ENCODE measurements around the gene RSPRY1. TPM values are rescaled to one million over a fixed set of nuclear protein-coding genes. Genes with fewer than 3 reads are reported as not detected.

Gene RSPRY1
- total RNA-seq, 6 experiments from 2014 or later, result 18.0 to 26.1 (median 22.9) TPM

DNA sequence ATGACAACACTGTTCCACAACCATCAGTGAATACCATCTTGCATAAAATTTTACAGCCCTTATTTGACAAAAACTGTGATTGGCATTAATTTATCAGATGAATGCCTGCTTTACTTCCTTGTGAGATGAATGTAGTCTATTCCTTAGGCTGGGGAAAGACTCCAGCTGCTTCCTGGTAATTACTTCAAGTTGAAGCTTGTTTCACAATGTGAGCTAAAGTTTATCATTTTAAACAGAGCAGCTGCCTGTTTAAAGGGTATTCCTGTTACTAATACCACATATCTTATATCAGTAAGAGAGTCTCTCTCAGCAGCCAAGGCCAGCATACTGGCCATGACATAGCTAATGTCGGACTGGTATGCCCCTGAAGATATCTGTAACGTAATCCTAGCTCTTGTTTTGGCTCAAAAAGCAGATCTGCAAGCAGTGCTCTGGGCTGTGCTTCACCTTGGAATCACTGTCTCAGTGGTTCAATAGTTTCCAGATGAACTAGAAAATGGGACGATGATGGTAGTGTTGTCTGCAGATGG lies 45.8 kb downstream of the RSPRY1 start:
- Histone ChIP-seq H3K36me3 (peaks cover 5 to 82% (median 35%) of the 10 kb centered on the region in 4 donors), H3K27me3 (no peaks in the 10 kb centered on the region), H3K27ac (no peak overlapping the region), H3K9me3 (no peaks in the 10 kb centered on the region), H3K4me1 (no peaks in the 10 kb centered on the region), H3K4me3 (no peak overlapping the region)
- TF ChIP-seq, protein P1, sequence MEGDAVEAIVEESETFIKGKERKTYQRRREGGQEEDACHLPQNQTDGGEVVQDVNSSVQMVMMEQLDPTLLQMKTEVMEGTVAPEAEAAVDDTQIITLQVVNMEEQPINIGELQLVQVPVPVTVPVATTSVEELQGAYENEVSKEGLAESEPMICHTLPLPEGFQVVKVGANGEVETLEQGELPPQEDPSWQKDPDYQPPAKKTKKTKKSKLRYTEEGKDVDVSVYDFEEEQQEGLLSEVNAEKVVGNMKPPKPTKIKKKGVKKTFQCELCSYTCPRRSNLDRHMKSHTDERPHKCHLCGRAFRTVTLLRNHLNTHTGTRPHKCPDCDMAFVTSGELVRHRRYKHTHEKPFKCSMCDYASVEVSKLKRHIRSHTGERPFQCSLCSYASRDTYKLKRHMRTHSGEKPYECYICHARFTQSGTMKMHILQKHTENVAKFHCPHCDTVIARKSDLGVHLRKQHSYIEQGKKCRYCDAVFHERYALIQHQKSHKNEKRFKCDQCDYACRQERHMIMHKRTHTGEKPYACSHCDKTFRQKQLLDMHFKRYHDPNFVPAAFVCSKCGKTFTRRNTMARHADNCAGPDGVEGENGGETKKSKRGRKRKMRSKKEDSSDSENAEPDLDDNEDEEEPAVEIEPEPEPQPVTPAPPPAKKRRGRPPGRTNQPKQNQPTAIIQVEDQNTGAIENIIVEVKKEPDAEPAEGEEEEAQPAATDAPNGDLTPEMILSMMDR (IDR thresholded peaks at IDR 0.05), result no peak
- TF ChIP-seq POLR2A (IDR thresholded peaks at IDR 0.05), result no peak
- intact Hi-C loops (cut with DNase I), result no loop called here
- 94% methylated on average over 2 of the region's 3 CpGs for WGBS (ENCODE audit: insufficient coverage, low coverage, low lambda C conversion rate, missing lambda C conversion rate)
- ATAC-seq (no peak), DNase-seq (no peak)

DNA sequence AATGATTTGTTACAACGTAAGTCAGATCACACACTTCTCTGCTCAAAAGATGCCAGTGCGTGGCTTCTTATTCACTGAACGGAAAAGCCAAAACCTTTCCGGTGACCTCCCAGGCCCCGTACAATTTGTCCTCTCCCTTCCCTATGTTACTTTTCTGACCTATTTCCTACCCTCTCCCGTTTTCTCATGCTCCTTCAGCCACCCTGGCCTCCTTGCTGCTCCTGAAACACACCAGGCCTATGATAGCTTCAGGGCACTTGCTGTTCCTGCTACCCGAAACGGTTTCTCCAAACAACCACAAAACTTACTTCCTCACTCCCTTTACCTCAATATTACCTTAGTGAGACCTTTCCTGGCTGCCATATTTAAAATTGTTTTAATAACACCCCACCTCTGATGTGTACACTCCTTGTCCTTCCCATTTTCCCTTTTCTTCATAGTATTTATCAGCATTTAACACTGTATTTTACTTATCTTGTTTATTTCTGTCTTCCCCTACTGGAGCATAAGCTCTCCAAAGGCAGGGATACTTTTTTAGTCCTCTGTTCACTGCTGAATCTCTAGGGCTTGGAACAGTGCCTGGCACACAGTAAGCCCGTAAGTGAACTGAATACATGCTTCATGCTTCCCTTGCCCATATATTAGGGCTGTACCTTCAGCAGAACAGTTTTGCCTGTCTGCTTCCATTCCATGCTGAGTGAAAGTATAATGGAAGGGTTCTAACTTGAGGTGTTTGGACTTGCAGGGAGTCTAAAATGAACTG lies 48.0 kb downstream of the RSPRY1 start:
- Histone ChIP-seq H3K27me3 (no peaks in the 10 kb centered on the region), H3K4me3 (no peak overlapping the region), H3K27ac (no peak overlapping the region), H3K9me3 (no peaks in the 10 kb centered on the region), H3K36me3 (peaks cover 4 to 60% (median 28%) of the 10 kb centered on the region in 4 donors), H3K4me1 (peaks cover 0 to 10% (median 2%) of the 10 kb centered on the region in 4 donors)
- intact Hi-C loops (cut with DNase I), result no loop called here
- TF ChIP-seq POLR2A (IDR thresholded peaks at IDR 0.05), result no peak
- TF ChIP-seq, protein P1 (IDR thresholded peaks at IDR 0.05), result no peak
- DNase-seq (no peak), ATAC-seq (no peak)
- 90% methylated on average over 7 of the region's 9 CpGs for whole genome bisulfite sequencing (ENCODE audit: insufficient coverage, low coverage, low lambda C conversion rate, missing lambda C conversion rate)

DNA sequence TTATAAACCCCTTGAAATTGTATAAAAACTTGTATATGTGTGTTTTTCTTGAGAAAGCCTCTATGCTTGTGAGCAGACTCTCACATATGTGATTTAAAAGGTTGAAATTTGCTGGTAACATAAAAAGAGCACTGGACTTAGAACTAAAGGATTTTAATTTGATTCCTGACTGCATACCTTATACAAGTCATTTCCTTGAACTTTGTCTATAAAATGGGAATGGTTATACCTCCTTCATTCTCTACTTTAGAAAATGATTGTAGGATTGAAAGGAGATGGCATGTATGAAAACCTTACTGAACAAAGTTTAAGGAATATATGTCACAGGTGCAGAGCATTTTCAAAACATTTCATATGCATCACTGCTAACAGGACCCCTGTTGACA lies 48.6 kb downstream of the RSPRY1 start:
- Histone ChIP-seq H3K4me3 (no peak overlapping the region), H3K9me3 (no peaks in the 10 kb centered on the region), H3K4me1 (peaks cover 0 to 12% (median 3%) of the 10 kb centered on the region in 4 donors), H3K27me3 (no peaks in the 10 kb centered on the region), H3K36me3 (peaks cover 4 to 55% (median 30%) of the 10 kb centered on the region in 4 donors), H3K27ac (no peak overlapping the region)
- TF ChIP-seq, protein P1 (IDR thresholded peaks at IDR 0.05), result no peak
- no peak for TF ChIP-seq POLR2A (IDR thresholded peaks at IDR 0.05)
- no peak for DNase-seq
- no peak for ATAC-seq
- intact Hi-C loops (cut with DNase I), result no loop called here

DNA sequence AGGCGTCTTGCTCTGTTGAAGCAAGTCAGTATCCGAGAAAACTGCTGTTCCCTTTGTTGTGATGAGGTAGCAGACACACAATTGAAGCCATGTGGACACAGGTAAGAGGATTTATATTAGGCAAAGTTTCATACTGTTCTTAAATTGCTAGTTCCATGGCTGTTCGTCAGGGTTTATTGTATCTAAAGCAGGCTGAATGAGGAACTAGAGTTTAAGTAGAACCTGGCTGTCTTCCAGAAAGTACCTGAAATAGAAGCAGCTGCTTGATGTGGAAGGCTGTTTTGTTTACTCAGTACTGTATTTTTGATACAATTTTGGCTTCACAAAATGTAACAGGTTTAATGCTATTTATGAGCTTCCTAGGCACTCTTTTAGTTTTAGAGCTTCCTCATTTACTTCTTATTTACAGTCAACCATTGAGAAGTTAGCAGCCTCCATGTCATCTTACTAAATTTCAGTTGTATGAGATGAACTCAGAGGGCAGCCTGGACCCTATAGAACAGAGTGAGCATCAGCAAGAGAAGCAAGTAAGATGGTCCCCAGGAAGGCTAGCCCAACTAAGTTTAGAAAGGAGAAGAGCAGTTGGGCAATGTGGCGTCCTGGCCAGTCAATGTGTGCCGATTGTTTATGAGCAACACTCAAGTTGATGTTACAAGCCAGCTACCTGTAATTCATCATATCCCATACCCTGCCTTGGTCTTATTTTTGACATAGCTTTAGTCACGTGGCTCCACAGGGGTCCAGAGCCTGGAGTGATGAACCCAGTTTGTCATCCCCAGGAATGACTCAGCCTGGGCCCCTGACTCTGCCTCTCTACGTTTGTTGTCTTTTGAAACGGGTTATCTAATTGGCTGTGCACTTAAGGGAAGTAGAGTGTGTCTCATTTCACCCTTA lies 49.2 kb downstream of the RSPRY1 start:
- no peak for TF ChIP-seq POLR2A (IDR thresholded peaks at IDR 0.05)
- TF ChIP-seq, protein P1 (IDR thresholded peaks at IDR 0.05), result no peak
- Histone ChIP-seq H3K27me3 (no peaks in the 10 kb centered on the region), H3K27ac (no peak overlapping the region), H3K9me3 (no peaks in the 10 kb centered on the region), H3K36me3 (peaks cover 4 to 50% (median 27%) of the 10 kb centered on the region in 4 donors), H3K4me3 (no peak overlapping the region), H3K4me1 (peaks cover 0 to 12% (median 3%) of the 10 kb centered on the region in 4 donors)
- no peak for DNase-seq
- no peak for ATAC-seq
- intact Hi-C loops (cut with DNase I), result no loop called here
- WGBS (ENCODE audit: insufficient coverage, low coverage, low lambda C conversion rate, missing lambda C conversion rate), result 83% methylated on average over 7 of the region's 8 CpGs

All from right lobe of liver (tissue), 6 donors.